Adipose tissue (tissue), 3 donors: ENCODE results near the gene DISP2. TPM values are rescaled to one million over a fixed set of nuclear protein-coding genes. Genes with fewer than 3 reads are reported as not detected.
A peak's percentile ranks its signal among the peaks of the same experiment; 100 is the strongest.

Source experiments
- H3K27ac ChIP-seq: one replicate; pipeline ENCODE4 v1.5.1; 2013; ENCODE audit warnings: low read depth, low read length
- WGBS, 3 donors: extraction: QIAGEN DNeasy Blood & Tissue Kit; methylation state at CpG; one replicate each; pipeline ENCODE4 v1.1.7; 2013; 5-methylcytosine and 5-hydroxymethylcytosine counted together
- polyA plus RNA-seq, 3 donors: library from polyadenylated mRNA; stranded (reverse); fragments of 200-250 nt; gene quantifications; one replicate each; pipeline ENCODE4 v1.2.3, GENCODE V29; 2013
- donor health status: healthy with polysubstance abuse.
- donor health status: Bipolar disorder and iron deficiency.
- donor health status: healthy.

The DISP2 gene
- polyA plus RNA-seq, 3 donors, result 0.24 to 0.62 (median 0.56) TPM

DNA sequence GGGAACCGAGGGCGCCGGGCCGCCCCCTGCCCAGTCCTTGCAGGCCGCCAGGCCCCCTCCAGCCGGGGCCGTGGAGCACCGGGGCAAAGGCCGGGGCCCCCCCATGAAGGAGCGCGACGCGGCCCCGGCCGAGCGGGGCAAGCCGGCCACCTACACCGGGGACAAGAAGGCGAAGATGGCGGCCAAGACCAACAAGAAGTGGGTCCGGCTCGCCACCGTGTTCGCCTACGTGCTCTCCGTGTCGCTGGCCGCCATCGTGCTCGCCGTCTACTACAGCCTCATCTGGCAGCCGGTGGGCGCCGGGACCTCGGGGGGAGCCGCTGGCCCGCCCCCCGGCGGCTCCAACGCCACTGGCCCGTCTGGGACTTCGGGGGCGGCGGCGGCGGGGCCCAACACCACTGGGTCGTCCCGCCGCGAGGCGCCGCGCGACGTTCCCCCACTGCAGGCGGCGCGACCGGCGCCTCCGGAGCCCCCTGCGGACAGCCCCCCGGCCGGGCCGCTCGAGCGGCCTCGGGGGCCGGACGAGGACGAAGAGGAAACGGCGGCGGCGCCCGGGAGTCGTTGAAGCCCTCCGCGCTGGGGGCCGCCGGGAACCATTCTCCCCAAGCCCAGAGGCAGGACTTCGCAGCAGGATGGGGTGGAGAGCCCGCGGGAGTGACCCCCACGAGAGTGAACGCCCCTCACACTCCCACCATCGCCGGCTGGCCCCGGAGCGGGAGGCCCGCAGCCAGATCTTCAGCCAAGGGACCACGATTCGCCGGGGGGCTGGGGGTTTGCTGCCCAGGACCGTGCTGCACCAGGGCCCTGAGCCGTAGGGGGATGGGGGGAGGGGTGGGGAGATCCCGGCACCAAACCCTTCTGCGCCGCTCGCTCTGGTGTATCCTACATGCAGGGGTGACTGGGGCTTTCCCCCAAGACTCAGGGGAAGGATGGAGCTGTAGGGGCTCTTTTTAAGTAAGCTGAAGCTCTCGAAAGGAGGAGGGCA is 33.8 kb upstream of the DISP2 start:
- WGBS, 3 donors, result 1 to 3% (median 2%) methylated on average over 62 to 100 of the region's 101 CpGs
- H3K27ac ChIP-seq, result peak overlapping the region; percentile 9

DNA sequence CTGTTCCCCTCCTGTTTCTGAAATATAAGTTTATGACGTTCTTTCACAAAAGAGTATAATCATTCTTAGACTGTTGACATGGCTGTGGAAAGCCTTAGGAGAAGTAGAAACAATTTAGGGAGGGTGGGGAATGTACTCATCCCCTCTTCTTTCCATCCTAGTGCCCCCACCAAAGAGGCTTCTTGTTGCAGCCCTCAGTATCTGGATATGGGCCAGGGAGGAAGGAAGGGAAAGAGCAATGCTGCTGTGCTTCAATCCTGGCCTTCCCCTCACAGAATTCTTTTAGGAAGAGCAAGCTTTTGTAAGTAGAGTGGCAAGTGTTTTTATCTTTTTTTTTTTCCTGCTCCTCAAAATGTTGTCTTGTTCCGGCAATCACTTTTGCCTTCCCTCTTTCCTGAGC is 32.8 kb upstream of the DISP2 start:
- no peak overlapping the region for H3K27ac ChIP-seq
- WGBS, 3 donors, result 34 to 73% (median 40%) methylated on average over 2 of the region's 2 CpGs

GRCh38 chr15:40325700-40326099 is 32.3 kb upstream of the DISP2 start:
- 87 to 93% (median 91%) methylated on average over 2 of the region's 2 CpGs for WGBS, 3 donors
- no peak overlapping the region for H3K27ac ChIP-seq

DNA sequence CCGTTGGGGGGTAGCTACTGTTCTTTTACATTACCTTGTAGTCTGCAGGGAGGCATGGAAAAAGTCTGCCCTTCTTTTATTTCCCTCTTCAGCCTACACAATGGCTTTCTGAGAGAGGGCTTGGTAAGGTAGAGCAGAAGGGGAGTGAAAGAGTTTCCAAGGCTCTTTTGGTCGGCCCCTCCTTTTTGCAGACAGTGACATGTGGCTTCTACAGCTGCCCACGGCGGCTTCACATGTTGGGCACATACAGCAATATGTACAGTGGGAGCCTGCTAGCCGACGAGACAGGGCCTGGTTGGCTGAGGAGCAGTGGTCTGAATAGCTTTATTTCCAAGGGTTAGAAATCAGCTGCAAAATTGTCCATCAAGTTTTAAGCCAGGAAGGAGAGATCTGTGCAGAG is 30.6 kb upstream of the DISP2 start:
- H3K27ac ChIP-seq, result no peak overlapping the region
- WGBS, 3 donors, result 74 to 84% (median 76%) methylated on average over 6 of the region's 6 CpGs

DNA sequence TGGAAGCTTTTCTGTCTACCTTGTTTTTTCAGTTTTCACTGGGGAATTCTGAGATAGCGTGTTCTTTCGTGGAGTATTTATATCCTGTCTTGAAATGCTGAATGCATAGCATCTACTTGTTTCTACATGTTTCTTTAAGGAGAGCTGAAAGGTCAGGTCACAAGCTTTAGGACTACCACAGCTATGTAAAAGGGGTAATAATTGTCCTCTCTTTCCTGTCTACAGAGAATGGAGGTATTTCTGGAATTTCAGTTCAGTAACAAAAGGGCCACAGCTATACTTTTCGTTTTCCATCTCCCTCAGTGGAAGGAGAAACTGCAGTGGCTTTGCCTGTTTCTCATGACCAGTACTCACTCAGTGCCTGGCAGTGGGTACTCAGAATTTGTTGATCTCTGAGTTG is 29.8 kb upstream of the DISP2 start:
- 64 to 77% (median 66%) methylated on average over 3 of the region's 3 CpGs for WGBS, 3 donors
- no peak overlapping the region for H3K27ac ChIP-seq

- WGBS, 3 donors, result 71 to 84% (median 77%) methylated on average over 5 of the region's 5 CpGs
- no peak overlapping the region for H3K27ac ChIP-seq
Measured at GRCh38 chr15:40328751-40329150, 29.3 kb upstream of the DISP2 start.

- 76 to 92% (median 83%) methylated on average over 7 of the region's 7 CpGs for WGBS, 3 donors
- no peak overlapping the region for H3K27ac ChIP-seq
Measured at GRCh38 chr15:40329804-40330203, 28.2 kb upstream of the DISP2 start.

DNA sequence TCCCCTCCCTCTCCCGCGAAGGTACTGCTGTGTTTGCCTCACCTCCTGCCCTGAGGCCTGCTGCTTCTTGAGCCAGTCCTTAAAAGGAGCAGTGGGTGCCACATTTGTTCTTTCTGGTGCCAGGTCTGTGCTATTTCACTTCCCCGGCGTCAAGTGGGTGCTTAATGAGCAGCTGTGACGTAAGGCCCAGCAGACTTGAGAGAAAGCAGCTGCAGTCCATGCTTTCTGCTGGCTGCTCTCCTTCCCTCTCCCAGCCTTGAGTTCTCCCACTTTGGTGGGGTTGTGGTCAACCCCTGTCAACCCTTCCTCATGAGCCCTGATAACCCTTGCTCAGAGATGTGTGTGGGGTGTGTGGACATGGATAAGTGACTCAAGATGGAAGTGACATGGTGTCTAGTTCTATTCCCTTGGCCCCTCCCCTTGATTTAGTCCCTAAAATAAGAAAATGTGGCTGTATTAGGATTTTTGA is 27.6 kb upstream of the DISP2 start:
- WGBS, 3 donors, result 55 to 78% (median 78%) methylated on average over 5 of the region's 5 CpGs
- no peak overlapping the region for H3K27ac ChIP-seq

DNA sequence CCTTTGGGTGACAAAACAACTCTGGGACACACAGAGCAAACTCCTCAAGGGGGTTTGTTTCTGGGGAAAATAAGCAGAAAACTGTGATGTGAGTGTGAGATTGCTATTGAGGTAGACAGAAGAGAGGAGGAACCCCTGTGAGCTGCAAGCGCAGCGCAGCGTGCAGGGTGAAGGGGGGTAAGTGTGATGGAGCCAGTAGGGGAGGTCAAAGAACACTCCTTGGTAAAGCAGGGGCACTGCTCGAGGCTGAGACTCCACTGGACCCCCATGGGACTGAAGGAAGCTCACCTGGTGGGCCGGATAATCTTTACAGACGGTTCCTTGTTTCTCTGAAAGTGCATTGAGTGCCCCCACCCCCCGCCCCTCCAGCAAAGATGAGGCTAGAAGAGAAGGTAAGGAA is 27.0 kb upstream of the DISP2 start:
- H3K27ac ChIP-seq, result no peak overlapping the region
- WGBS, 3 donors, result 92 to 96% (median 93%) methylated on average over 7 of the region's 7 CpGs

- 91 to 95% (median 95%) methylated on average over 7 of the region's 7 CpGs for WGBS, 3 donors
Measured at GRCh38 chr15:40331637-40332036, 26.4 kb upstream of the DISP2 start.

DNA sequence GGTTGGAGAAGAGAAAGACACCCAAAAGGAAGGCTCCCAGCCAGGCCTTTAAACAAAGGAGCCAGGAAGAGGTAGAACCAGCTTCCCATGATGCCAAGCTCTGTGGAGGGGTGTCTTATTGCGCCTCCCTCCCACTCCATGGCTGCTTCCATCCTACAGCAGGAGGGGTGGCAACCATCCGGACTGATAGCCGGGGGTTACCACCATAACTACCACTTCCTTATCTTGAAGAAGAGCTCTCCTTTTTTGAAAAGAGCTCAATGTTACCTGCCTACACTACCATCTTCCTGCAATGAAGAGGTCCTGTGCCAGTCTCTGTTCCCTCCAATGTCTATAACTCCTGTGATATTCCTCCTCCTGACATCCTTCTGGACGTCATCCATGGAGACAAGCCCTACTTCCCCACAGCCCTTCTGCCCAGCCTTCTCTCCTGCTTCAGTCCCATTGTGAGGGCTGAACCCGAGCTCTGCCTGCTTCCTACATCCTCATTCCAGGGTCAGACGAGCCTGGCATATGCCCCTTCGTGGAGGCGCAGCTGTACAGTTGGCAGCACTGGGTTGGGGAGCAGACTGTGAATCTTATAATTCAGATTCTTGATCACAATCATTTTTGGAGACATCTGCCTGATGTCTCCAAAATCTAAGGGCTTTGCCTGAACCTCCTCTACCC is 25.8 kb upstream of the DISP2 start:
- H3K27ac ChIP-seq, result no peak overlapping the region
- 55 to 83% (median 62%) methylated on average over 8 of the region's 8 CpGs for WGBS, 3 donors

More at GRCh38 chr15:40331637-40332036, 26.4 kb upstream of the DISP2 start:
- no peak overlapping the region for H3K27ac ChIP-seq

DNA sequence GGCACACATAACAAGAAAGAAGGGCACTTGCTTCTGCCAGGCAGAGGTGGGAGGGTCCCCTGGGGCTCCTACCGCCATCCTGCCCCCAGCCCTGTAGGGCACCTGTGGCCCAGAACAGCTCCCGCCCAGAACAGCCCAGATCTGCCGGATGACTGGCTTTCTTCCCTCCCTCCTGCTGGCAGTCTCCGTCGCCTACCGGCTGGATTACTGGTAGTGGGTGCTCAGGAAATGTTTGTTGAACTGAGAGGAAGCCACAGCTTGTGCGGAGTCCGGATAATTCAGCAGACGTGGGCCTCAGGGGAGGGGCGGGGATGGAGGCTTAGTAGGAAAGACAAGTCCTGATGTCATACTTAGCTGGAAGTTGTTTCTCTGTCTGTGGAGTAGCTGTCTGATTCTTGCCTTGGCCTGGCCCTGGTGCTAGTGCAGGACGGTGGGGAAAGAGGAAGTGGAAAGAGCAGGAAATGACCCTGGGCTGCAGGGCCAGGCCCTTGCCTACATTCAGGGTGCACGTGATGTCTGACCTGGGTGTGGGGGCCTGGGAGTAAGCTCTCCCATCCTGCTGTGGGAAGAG is 24.0 kb upstream of the DISP2 start:
- 12 to 59% (median 19%) methylated on average over 12 of the region's 12 CpGs for WGBS, 3 donors
- H3K27ac ChIP-seq, result peak overlapping the region; percentile 36

DNA sequence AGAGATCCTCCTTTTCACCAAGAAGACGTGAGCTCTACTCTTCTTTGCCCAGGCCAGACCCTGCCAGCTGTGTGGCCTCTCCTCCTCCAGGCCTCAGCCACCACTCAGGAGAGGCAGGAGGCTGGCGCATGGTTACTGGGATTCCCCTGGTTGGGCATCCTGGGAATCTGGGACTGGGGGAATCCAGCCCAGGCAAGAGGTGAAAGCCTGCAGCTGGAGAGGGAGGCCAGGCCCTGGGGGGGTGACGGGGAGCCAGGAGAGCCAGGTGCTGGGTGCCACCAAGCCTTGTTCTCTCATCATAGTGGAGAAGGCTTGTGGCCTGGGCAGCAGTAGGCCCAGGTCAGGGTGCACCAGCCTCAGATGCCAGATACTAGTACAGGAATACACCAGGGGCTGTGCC is 23.5 kb upstream of the DISP2 start:
- WGBS, 3 donors, result 63 to 88% (median 70%) methylated on average over 3 of the region's 3 CpGs
- no peak overlapping the region for H3K27ac ChIP-seq

- WGBS, 3 donors, result 72 to 81% (median 77%) methylated on average over 22 to 26 of the region's 26 CpGs
- no peak overlapping the region for H3K27ac ChIP-seq
Measured at GRCh38 chr15:40334941-40335795, 22.9 kb upstream of the DISP2 start.

GRCh38 chr15:40335938-40336743 is 21.9 kb upstream of the DISP2 start:
- WGBS, 3 donors, result 72 to 83% (median 79%) methylated on average over 13 of the region's 13 CpGs
- H3K27ac ChIP-seq, result no peak overlapping the region

- no peak overlapping the region for H3K27ac ChIP-seq
- WGBS, 3 donors, result 51 to 52% (median 52%) methylated on average over 5 of the region's 5 CpGs
Measured at GRCh38 chr15:40336744-40337122, 21.3 kb upstream of the DISP2 start.

DNA sequence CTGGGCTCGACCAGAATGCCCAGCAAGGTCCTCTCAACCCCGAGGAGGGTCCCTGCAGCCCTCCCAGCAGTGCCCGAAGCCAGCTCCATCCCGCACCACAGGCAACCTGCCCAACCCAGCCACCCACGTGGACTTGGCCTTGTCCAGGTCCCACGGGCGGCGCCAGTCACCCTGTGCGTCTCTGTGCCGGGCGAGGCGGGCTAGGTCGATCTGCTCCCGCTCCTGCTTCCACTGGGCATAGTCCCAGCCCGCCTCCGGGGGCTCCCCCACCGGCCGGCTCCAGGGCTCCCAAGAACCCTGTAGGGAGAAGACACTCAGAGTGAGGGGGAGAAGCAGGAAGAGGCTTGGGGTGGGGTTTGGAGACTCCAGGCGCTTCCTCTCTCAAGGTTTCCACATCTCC is 20.4 kb upstream of the DISP2 start:
- 50 to 65% (median 58%) methylated on average over 18 to 19 of the region's 19 CpGs for WGBS, 3 donors
- H3K27ac ChIP-seq, result no peak overlapping the region
